ENCODE results near the gene WBP1L.
"Not testable (repeated sequence)": the region's sequence is repeated elsewhere in the genome, so short reads cannot be mapped to it uniquely, and the experiment has no call there.

The WBP1L gene

DNA sequence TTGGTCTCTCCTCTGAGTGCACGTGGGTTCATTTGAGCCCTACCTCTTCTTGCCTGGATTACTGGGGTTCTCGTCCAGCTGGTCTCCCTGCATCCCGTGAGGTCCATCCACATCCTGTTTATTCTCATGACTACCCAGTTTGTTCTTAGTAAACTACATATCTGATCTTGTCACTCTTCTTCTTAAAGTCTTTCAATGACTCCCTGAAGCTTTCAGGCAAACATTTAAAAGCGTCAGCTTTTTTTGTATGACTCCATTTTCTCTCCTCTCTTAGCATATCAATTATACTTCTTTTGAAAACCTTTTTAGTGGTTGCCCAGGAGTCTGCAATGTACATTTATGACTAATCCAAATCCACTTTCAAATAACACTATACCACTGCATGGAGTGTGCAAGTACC lies 21.8 kb upstream of the WBP1L start:
- DNase-seq (ENCODE audit: low read depth in 2 of 2, low spot score in 1 of 2): no peak

DNA sequence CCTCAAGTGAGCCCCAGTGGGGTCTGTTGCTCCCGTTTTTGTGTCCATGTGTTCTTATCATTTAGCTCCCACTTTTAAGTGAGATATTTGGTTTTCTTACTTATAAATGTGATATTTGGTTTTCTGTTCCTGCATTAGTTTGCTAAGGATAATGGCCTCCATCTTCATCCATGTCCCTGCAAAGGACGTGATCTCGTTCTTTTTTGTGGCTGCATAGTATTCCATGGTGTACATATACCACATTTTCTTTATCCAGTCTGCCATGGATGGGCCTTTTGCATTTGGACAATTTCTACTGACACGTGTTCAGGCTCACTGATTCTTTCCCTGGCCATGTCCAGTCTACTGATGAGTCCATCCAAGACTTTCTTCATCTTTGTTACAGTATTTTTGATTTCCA lies 19.8 kb upstream of the WBP1L start:
- DNase-seq (ENCODE audit: low read depth in 2 of 2, low spot score in 1 of 2): no peak

DNA sequence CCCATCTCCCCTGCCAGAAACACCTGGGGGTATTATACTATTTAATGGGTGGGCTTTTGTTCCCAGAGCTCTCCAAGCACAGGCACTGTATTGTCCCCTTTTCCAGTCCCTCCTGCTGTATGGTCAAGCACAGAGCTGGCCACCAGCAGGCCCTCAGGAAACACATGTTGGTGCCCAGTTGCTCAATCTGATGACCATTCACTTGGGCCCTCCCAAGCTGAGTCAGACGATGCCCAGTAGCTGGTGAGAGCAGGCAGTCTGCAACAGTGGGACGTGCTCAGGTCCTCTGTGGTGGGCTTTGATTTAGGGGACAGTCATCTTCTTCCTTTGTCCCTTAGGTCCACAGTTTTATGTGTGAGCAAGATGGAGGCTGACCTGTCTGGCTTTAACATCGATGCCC lies 17.5 kb upstream of the WBP1L start:
- no peak for DNase-seq (ENCODE audit: low read depth in 2 of 2, low spot score in 1 of 2)

DNA sequence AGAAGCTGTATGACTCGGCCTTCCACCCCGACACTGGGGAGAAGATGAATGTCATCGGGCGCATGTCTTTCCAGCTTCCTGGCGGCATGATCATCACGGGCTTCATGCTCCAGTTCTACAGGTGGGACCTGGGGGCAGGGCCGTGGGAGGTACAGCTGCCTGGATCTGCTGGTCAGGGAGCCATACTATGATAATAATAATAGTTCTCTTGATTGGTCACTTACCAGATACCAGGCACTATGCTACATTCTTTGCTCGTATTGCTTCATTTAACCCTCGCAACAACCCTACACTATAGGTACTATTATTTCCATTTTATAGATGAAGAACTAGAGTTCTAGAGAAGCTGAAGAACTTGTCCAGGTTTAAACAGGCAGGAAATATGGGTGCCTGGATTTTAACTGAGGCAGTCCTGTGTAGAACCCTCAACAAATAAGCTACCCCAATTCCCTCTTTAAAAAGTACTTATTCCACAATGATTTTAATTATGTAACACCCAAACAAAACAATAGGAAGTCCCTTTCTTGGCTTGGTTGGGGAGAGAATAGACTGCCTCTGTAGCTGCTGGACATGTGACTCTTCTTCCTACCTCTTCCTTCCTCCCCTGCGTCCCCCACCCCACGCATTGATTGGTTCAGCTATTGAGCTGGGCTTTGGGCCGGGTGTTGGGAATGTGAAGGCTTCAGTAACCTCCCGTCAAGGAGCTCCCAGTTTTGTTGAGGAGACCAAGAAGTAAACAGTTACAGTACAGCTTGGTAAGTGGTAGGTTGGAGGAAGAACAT lies 16.5 kb upstream of the WBP1L start:
- DNase-seq (ENCODE audit: low read depth in 2 of 2, low spot score in 1 of 2): no peak

DNA sequence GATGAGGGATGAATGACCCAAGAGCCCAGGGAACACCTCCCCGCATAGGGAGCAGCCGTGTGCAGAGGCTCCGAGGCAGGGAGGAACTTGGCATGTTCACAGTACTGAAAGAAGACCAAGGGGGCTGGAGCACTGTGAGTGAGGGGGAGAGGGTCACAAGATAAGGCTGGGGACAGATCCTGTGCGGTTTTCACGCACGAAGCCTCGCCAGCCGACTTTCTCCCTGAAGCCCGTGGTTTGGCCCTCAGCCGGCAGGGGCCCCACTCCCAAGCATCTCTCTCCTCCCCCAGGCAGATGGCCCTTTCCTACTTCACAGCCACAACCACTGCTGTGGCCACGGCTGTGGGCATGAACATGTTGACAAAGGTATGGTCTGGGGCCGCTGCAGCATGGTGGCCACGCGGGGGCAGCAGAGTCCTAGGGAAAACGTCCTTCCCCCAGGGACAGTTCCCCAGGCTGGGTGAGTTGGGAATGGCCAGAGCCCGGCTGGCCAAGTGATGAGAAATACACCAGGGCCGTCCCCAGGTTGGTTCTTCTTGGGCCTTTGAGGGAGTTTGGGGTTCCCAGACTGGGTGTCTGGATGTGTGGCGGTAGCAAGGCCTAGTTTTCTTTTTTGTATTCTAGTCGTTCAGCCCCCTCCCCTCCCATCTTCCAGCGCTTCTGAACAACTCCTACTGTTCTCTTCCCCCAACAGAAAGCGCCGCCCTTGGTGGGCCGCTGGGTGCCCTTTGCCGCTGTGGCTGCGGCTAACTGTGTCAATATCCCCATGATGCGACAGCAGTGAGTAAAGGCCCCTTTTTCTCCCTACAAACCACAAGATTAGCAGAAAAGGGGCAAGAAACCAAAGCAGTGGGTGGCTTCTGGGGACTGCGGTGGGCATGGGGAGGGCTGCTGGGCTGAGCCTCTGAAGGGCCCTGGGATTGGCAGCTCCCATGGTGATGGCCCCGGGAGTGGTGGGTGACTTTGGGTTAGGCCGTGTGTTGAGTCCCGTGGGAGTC lies 14.4 kb upstream of the WBP1L start:
- peak; percentile 25 to 34 for DNase-seq (ENCODE audit: low read depth in 2 of 2, low spot score in 1 of 2)

DNA sequence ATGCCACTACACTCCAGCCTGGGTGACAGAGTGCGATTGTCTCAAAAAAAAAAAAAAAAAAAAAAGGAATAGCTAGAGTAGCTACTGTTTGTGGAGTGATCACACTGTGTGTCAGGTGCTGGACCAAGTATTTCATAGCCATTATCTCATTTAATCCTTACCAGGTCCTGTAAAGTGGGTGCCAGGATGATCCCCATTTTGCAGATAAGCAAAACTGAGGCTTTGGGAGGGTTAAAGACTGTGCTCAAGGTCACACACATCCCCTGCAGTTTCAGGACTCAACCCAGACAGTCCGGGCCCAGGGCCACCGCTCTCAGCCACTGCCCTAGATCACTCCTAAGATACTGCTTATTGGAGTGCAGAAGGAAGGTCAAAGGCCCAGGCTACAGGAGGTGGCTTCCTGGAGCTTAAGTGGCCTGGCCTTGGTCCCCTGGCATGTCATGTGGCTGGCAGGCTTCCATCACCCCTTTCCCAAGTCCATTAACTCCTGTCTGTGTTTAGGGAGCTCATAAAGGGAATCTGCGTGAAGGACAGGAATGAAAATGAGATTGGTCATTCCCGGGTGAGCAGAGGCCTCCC lies 12.4 kb upstream of the WBP1L start:
- DNase-seq (ENCODE audit: low read depth in 2 of 2, low spot score in 1 of 2): no peak

DNA sequence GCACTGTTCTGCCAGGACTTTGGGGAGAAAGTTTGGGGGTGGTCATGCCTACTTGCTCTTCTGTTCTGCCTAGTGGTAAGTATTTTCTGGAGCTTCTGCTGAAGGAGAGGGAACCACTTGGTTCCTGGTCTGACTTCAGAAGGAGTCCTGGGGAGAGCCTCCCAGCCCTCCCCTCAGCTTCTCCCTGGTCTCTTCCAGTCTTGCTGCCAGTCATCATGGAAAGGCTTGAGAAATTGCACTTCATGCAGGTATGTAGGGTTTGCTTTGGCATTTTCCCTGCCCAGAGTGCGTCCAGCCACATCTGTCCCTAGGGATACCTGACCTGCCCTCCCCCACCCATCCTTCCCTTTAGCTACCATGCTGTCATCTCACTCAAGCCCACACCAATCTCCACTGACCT lies 11.1 kb upstream of the WBP1L start:
- no peak for DNase-seq (ENCODE audit: low read depth in 2 of 2, low spot score in 1 of 2)

DNA sequence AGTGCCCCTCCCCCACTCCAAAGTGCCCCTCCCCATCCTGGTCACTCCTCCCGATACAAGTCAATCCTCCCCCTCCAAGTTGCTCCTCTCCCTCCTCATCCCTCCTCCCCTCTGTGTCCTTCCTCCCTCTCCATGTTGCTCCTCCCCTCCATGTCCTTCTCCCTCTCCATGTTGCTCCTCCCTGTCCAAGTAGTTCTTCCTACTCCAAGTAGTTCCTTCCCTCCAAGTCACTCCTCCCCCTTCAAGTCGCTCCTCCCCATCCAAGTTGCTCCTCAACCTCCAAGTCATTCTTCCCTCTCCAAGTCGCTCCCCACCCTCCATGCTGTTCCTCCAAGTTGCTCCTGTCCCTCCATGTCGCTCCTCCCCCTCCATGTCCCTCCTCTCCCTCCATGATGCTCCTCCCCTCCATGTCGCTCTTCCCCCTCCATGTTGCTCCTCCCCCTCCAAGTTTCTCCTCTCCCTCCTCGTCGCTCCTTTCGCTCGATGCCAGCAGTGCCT lies 8.6 kb upstream of the WBP1L start:
- no peak for DNase-seq (ENCODE audit: low read depth in 2 of 2, low spot score in 1 of 2)

DNA sequence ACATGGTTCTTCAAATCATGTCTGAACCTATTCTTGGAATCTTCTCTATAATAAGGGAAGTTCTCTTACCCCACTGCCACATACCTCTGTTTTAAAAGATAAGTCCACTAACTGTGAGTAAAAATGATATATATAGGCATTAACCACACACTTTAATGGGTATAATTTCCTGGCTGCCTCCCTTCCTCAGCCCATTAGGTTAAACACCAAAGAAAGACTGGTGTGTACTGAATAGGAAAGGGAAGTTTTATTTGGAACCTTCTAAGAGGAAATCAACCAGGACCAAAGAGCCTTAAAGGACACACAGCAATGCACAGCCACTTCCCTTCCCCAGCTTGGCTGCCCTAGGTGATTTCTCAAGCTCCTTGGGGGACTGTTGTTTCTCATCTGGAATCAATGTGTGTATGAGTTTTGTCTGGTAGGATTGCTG lies 5.0 kb upstream of the WBP1L start:
- DNase-seq (ENCODE audit: low read depth in 2 of 2, low spot score in 1 of 2): no peak

DNA sequence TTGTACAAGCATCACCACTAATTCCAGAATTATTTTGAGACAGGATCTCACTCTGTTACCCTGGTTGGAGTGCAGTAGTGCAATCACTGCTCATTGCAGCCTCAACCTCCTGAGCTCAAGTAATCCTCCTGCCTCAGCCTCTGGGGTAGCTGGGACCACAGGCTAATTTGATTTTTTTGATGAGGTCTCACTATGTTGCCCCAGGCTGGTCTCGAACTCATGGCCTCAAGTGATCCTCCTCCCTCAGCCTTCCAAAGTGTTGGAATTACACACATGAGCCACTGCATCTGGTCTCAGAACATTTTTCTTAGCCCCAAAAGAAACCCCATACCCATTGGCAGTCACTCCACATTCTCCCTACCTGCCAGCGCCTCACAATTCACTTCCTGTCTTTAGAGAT lies 3.5 kb upstream of the WBP1L start:
- no peak for DNase-seq (ENCODE audit: low read depth in 2 of 2, low spot score in 1 of 2)

DNA sequence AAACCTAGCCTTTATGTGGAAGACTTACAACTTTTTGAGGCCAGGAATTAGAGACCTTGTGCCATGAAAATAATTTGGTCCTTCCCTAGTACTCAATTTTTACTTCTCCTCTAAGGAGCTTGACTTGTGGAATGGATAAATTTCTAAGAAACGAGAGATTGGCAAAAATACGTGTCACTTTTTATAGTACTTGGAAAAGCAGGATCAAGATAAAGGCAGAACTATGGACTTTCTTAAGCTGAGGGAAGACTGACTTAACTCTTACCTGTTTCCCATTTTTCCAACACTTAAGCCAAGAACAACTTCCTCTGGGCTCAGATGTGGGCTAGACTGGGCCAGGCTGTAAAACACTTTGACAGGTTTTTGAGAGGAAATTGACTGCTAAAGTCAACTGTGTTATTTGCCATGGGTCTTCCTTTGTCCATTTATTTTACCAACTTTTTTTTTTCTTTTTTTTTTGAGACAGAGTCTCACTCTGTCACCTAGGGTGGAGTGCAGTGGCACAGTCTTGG lies 2.0 kb upstream of the WBP1L start:
- no peak for DNase-seq (ENCODE audit: low read depth in 2 of 2, low spot score in 1 of 2)

DNA sequence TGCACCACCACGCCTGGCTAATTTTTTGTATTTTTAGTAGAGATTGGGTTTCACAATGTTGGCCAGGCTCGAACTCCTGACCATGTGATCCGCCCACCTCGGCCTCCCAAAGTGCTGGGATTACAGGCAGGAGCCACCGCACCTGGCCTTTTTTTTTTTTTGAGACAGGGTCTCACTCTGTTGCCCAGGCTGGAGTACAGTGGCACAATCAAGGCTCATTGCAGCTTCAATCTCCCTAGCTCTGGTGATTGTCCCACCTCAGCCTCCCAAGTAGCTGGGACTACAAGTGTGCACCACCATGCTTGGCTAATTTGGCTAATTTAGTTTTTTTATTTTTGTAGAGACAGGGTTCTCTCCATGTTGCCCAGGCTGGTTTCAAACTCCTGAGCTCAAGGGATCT lies 1.4 kb upstream of the WBP1L start:
- DNase-seq (ENCODE audit: low read depth in 2 of 2, low spot score in 1 of 2): not testable (repeated sequence)

DNA sequence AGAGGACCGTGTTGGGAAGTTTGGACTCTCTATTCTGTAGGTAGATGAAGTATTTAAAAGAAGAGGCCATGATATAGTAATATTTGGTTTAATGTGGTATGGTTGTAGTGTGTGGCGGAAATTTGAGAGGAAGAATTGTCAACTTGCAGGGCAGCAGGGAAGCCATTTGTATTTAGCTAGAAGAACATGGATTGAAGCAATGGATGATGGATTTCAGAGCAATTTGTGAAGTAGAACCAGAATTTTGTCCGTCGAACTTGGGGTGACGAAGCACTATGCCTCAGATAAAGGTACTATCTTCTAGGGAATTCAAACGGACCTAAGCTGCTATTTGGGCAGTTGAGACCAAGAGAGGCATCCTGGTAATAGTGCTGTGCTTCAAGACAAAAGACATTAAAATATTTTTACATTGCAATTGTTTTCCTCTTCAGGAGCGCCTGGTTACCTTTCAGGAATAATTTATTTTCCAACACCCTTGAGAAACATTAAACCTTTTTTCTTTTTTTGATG lies 615 bp upstream of the WBP1L start:
- no peak for DNase-seq (ENCODE audit: low read depth in 2 of 2, low spot score in 1 of 2)

DNA sequence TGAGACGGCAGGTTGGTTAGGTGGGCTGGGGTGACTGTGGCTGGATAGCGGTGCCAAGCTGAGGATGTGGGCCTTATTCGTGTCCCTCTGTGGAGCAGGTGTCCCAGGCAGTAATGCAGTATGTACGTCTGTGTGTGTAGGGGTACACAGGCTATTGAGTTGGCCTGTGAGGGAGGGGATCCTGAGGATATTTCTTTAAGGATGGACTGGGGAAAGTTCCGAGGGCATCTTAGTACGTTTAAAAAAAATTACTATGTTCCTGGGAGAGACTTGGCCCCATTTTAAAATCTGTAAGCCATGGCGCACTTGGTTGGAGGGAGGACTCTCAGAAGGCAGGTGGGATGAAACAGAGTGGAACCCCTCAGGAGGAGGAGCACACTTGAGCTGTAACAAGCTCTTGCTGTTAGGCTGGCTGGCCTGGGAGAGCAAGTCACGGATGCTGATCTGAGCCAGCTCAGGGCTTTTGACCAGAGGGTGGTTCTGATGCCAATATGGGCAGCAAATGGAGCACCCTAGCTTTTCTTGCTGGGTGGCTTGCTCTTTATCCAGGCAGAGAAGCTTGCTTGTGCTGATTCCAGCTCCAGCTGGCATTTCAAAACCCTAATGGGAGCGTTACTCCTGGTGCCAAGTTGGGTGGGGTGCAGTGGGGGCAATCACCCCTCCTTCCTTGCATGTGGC lies 765 bp downstream of the WBP1L start:
- no peak for DNase-seq (ENCODE audit: low read depth in 2 of 2, low spot score in 1 of 2)

DNA sequence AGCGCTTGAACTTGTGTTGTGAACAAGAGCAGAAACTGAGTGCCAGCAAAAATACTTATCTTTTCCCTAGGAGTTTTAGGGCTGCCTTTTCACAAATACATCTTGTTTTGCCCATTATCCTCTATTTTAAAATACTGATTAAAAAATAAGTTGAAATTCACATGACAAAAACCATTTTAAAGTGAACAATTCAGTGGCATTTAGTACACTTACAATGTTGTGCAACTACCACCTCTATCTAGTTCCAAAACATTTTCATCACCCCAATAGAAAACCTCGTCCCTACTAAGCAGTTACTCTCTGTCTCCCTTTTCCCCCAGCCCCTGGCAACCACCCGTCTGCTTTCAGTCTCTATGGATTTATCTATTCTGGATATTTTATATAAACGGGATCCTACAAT lies 1.4 kb downstream of the WBP1L start:
- no peak for DNase-seq (ENCODE audit: low read depth in 2 of 2, low spot score in 1 of 2)

DNA sequence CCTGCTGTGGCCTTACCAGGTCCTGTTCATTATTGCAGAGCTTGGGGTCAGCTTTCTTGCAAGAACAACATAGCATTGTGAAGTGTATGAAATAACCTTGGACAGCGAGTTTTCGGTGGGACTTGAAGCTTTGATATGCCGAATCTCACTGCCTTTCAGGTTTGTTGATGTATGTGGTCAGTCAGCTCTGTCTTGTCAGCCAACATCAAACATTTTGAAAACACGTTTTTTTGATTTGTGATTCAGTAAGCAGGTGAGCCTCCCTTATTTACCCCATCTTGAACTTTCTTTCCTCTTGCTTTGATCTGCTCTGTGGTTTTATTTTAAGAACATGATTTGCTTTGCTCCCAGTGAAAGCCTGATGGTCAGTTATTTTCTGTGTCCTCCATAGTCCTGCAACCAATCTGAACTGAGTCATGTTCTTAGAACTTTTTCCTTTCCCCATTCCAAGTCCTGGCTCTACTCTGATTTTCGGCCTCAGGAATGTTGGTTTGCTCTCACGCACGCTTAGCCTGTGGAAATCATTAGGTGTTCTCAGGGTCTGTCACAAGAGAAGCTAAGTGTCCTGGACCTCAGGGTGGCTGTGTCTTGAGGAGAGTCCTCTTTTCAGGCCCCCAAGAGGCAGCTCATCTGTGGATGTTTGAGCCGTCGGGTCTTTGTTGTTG lies 8.7 kb downstream of the WBP1L start:
- no peak for DNase-seq (ENCODE audit: low read depth in 2 of 2, low spot score in 1 of 2)

DNA sequence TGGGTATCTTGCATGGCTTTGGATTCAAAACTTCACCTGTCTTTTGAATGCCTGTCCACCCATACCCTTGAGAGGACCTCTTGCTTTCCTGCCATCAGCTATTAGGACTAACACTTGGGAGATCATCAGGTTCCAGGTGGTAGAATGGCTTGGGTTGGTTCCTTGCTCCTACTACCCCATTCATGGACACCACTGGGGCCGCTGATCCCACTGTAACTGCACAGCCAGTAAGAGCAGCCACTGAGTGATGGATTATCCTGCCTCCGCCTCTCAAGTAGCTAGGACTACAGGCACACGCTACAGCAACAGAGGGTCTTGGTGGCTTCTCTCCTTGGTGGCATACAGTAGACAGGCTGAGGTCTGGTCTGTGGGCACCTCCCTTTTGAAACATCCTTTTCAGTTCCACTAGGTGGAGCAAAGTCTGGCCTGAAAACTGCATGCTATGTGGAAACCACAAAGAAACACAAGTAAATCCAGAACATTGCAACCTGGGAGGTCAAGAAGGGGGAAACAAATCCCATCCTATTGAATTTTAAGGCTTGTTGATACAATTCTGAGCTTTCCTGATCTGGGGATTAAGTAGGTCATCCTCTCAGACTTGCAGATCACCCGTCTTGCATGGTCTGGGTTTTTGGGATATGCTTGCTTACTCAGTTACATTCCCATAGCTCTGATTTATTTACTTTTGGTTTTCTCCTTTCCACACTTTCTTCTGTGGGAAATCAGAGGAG lies 9.4 kb downstream of the WBP1L start:
- no peak for DNase-seq (ENCODE audit: low read depth in 2 of 2, low spot score in 1 of 2)

DNA sequence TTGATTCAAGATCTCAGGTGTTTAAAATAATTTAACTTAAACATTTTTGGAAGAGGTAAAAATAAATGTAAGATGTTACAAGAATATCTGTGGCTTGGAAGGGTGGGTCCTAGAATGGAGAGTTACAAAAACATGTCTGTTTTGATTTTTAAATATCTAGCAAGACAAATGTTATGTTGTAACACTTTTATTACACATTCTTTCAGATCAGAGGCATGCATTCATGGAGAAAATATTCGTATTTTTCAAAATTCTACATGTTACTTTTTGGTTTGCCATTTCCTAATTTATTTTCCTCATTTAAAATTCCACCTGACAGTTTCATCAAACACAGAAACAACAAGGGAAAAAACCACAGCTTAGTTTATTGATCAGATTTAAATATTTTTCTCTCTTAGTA lies 10.0 kb downstream of the WBP1L start:
- no peak for DNase-seq (ENCODE audit: low read depth in 2 of 2, low spot score in 1 of 2)

DNA sequence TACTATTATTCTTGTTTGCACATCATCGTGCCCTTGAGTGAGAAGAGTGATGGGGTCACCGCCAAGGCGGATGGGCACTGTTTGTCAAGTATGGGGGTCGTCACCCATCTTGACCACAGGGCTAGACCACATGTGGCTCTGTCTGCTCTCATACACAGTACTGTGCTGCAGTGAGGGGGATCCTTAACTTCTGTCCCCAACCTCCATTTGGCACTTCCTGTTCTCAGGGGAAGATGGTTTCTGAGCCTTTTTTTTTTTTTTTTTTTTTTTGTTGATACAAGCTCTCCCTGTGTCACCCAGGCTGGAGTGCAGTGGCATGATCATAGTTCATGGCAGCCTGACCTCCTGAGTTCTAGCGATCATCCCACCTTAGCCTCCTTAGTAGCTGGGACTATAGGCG lies 13.6 kb downstream of the WBP1L start:
- no peak for DNase-seq (ENCODE audit: low read depth in 2 of 2, low spot score in 1 of 2)

Measured in stimulated activated CD8-positive, alpha-beta memory T cell treated with anti-CD3 and anti-CD28 coated beads, Interleukin-4, amount 100 ng/mL, for 1 hour (primary cell).